GM21529 (cell line): ENCODE data around the gene SHROOM2.

Experiments
- ATAC-seq: cut with Tn5 transposase; IDR thresholded peaks from one replicate; pipeline ENCODE4 v1.9.1; 2021; ENCODE audit not compliant: unreplicated experiment

Gene SHROOM2

DNA sequence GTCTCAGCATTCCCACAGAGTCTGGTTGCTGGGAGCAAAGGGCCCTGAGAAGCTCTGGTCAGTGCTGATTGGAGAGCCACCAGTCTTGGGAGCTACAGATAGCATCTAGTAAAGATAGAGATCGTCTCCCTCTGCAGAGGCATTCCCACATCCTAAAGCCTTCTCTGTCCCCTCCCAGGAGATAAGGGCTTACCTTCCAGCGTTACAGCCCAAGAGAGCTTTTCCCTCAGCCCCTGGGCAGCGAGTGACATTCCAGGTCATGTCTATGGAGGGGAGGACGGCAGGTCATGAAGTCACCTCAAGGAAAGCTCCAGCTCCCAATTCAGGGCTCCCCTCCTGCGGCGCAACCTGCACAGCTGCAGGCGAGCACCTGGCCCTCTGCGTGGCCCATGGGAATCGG lies 210.8 kb downstream of the SHROOM2 start:
- no peak for ATAC-seq

DNA sequence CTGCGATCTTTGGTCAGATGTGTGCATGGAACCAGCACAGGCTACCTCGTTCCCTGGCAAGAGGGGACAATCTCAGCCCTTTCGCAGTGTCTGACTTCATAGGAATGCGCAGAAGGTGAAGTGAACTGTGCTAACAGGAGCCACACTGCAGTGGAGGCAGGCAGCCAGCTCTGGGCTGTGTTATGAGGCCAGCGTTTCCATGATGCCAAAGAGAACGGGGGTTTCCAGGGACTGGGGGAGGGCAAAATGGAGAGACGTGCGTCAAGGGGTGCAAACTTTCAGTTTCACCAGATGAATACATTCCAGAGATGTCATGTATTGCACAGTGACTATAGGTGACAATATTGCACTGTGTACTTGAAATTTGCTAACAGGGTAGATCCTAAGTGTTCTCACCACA lies 211.3 kb downstream of the SHROOM2 start:
- peak; percentile 49 for ATAC-seq
